RPMI8226 (cell line): ENCODE measurements around the gene RAE1.

Source experiments
- DNase-seq: peaks from one replicate; pipeline ENCODE4 v3.0.0-alpha.2; 2015

The RAE1 gene

DNA sequence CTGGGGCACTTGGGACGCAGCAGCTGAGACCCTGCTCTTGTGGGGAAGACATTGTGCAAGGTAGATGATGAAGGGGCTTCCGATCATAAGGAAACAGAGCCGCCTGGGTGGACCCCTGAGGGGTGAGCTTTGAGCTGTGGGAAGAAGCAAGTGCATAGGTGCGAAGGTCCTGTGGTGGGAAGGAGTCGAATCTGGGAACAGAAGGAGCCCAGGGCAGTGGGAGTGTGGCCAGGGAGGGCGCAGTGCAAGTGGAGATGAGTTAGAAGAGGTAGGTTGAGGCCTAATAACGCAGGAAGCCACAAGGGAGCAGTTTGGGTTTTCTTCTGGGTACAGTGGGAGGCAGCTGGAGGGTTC, 50.5 kb downstream of the RAE1 start:
- DNase-seq: no peak

DNA sequence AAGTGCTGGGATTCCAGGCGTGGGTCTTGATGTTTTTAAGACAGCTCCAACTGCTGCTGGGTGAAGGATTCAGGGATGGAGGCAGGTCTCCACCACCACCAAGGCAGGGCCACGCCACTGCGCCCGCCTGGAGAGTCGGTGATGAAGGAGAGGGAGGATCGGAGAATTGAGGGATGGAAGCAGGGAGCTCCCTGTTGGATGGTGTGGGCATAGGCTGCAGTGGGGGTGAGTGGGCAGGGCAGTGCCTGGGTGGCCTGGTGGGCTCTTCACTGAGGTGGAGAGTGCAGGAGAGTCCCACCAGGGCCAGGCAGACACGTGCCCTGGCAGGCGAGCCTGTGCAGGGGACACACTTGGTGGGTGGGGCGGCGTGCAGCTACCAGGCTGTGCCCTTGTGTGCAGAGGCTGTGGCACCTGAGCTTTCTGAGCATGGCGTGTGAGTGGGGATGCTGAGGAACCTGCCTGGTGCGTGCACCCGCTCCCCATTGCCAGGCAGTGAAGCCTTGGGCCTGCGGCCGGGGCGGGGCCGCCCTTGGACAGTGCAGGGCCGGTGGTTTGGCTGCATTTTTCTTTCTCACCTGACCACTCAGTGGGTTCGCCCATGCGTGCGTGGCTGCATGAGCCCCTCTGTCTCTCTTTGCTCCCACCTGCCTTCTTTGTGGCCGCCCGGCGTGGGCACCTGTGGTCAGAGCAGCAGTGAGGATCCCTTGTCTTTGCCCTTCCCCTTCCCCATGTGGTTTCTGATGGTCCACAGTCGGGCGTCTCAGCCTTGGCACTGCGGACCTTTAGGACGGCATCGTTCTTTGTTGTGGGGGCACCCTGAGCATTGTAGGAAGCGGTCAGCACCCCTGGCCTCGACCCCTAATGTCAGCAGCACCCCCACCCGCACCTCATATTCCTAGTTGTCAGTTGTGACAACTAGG, 51.4 kb downstream of the RAE1 start:
- no peak for DNase-seq

DNA sequence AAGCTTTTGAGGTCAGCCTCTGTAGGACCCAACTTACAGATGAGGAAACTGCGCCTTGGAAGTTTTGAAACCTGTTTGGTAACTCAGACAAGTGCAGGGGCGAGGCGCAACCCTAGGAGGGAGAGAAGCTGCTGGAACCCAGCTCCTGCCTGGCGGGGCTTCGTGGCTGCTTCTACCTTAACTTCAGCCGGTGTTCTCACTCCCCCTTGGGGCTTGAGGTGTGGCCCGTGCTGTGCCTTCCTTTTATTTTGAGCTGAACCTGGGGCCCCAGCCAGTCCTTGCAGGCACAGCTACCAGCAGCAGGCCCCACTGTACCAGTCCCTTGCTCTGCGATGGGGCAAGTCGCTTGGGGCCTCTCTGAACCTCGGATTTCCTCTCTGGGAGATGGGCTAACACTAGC, 52.2 kb downstream of the RAE1 start:
- no peak for DNase-seq

DNA sequence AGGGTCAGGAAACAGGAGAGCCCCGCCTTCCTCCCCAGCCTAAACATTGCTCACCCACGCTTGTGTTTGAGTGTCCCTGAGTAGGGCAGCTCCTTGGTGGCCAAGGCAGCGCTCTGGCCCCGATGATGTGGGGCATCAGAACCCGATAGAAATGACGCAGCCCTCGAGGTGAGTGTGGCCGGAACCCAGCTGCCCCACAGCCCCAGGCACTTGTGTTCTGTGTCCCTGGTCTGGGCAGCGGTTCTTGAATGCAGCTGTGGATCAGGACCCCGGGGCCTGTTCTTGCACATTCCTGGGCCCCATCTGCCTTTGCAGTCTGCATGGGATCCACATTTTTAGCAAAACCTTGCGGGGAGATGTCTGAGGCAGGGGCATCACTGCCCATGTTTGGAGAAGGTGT, 53.0 kb downstream of the RAE1 start:
- DNase-seq: no peak

DNA sequence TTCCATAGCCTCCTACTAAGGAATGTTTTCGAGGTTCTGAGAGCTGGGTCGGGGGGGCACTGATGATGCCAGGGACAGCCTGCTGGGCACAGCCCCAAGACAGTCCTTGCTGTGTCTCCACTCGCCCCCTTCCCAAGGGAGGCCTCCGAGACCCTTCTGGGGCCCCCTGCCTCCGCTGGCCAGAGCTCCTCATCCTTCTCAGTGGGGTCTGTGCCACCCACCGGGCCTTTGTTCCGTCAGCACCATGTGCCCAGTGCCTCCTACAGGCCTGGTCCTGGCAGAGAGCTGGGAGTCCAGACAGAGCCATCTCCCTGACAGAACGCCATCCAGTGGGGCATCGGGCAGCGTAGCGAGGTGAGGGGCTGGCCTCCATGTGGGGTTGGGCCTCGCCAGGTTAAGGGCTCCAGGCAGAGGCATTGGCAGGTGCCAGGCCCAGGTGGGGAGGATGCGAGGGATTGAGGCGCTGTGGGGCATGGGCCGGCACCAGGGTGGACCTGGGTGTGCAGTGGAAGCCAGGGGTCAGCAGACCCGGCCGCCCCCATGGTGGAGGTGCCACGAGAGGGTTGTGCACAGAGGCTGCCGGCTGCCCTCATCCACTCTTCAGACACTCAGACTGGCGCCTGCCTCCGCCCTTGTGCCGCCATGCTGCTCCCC, 53.5 kb downstream of the RAE1 start:
- no peak for DNase-seq

DNA sequence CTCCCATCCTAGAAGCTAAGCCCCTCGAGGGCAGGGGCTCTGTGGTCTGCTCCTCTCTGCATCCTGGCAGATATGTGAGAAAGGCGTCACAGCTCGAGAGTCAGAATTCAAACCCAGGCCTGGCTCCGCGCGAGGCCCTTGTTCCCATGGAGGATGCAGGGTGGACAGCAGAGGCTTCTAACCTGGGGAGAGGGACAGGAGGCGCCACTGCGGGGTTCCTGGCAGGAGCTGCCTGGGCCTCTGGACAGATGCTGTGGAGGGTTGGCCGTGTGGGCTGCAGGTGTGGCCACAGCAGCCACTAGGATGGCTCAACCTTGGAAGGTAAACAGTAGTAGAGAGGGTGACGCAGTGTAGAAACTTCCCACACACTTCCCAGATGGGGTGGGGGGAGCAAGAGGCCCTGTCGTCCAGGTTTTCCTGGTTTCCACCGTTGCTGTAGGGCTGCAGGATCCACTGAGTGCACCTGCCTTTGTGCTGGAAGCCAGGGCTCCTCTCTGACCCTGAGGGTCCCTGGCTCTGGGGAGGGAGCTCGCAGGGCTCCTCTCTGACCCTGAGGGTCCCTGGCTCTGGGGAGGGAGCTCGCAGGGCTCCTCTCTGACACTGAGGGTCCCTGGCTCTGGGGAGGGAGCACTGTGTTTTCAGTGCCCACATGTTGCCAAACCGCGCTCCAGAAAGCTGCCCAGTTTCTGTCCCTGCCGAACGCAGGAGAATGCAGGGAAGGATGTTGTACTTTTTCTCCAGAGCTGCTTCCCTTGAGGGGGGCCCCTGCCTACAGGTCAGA, 54.4 kb downstream of the RAE1 start:
- no peak for DNase-seq

DNA sequence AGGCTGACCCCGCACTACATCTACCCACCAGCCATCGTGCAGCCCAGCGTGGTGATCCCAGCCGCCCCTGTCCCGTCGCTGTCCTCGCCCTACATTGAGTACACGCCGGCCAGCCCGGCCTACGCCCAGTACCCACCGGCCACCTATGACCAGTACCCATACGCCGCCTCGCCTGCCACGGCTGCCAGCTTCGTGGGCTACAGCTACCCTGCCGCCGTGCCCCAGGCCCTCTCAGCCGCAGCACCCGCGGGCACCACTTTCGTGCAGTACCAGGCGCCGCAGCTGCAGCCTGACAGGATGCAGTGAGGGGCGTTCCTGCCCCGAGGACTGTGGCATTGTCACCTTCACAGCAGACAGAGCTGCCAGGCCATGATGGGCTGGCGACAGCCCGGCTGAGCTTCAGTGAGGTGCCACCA, 56.5 kb downstream of the RAE1 start:
- DNase-seq: no peak

DNA sequence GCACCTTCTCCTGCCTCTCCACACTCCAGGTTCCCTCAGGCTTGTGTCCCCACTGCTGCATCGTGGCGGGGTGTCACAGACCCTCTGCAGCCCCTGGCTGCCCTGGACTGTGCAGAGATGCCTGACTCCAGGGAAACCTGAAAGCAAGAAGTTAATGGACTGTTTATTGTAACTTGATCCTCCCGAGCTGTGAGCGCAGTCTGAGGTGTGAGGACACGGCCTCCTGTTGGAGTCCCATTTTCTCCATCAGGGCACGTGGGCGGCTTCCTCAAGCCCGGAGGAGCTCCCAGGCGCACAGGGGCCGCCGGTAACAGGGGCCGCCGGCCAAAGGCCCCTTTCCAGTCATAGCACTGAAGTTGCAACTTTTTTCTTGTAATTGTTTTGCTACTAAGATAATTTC, 57.1 kb downstream of the RAE1 start:
- no peak for DNase-seq

DNA sequence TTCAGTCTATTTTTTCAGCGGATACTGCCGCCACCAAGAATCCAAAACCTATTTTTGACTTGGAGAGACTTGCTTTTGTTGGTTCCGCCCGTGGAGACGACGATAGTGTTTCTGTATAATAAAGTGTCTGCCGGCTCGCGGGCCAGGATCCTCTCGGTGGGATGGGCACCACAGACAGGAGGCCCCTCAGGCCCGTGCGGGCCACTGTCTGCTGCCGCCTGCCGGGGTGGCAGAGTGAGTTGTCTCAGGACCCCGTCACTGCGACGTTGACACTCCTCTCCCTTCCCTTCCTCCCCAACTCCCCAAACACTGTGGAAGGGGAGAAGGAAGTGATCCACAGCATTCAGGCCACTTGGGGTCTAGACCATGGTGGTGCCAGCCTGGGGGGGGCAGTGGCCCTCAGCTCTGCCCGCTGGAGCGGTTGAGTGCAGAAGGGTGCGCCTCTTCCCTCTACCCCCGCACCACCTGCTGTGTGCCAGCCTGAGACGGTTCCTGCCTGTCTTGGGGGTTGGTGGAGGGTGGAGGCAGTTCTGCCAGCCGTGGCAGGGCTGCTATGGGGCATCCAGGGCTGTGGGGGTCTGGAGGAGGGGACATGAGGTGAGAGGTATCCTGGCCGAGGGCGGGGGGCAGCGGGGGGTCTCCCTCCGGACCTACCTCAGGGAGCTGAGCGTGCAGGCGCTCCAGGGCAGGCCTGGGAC, 57.6 kb downstream of the RAE1 start:
- DNase-seq: no peak

DNA sequence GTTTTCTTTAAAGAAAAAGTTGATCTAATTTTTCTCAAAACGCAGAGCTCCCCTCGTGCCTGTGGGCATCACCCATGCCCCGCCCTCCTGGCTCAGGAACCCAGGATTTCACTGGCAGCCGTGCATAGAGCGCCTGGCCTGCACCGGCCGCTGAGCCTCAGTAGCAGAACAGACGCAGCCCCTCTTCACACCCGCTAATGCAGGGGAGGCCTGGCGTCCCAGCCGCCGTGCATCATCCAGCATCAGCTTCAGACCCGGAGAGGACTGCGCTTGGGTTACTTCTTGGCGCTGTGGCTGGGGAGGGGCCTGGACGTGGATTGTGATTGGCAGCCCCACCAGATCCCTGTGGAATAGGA, 58.2 kb downstream of the RAE1 start:
- no peak for DNase-seq

DNA sequence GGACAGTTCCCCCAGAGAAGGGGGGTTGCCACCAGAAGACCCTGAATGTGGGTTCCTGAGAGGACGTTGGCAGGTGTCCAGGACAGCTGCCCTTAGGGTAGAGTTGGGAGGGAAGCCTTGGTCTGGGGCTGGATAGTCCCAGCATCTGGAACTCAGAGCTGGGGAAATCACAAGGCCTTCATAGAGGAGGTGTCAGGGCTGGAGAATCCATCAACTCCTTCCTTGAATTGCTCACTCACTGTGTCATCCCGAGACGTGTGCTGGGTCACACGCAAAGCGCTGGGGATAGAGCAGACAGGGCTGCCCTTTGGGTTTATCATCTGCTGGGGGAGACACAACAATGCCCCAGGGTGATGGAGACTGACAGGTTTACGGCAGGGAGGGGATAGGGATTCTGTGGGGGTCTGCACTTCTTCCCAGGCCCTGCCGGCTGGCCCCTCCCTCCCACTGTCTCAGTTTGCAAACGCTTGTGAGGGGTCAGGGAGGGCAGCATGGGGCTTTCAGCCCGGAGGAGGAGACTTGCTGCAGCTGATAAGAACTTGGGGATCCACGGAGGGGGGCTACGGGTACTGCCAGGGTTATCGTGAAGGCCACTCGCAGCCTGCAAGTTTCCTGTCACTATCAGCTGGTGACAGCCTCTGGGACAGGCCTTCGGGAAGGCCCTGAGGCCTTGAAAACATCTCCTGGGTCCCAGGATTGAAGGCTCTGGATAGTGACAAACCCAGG, 58.8 kb downstream of the RAE1 start:
- DNase-seq: no peak

DNA sequence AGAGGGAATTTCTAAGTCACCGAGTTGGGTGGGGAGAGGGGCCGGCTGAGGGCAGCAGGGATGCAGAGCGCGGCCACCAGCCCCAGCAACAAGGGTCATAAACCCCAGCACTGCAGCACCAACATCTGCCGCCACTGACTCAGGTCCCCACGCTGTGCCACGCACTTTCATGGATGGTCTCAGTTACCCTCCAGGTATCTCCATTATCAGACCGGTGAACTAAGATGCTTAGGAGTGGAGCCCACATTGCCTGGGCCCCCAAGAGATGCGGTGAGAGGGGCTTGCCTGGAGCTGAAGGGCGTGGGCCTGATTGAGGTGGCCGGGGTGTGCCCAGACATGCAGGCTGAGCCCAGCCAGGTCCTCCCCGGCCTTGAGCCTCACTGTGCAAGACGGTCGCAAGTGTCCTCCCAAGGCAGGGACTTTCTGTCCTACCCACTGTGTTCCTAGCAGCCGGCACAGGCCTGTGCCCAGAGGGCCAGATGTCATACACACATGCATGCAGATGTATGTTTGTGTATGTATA, 59.4 kb downstream of the RAE1 start:
- no peak for DNase-seq

DNA sequence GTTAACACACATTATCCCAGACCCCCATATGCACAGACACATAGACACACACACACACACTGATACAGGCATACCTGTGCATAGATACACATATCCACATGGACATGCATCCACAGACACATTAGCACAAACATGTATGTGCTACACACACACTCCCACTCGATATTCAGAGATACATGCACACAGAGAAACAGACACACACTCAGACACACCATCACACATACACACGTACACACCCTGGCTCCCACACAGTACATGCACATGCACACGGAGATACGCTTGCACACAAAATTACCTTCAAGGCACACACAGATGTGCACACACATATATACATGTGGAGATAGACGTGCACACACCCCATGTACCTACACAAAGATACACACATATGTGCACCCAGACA, 59.9 kb downstream of the RAE1 start:
- no peak for DNase-seq

DNA sequence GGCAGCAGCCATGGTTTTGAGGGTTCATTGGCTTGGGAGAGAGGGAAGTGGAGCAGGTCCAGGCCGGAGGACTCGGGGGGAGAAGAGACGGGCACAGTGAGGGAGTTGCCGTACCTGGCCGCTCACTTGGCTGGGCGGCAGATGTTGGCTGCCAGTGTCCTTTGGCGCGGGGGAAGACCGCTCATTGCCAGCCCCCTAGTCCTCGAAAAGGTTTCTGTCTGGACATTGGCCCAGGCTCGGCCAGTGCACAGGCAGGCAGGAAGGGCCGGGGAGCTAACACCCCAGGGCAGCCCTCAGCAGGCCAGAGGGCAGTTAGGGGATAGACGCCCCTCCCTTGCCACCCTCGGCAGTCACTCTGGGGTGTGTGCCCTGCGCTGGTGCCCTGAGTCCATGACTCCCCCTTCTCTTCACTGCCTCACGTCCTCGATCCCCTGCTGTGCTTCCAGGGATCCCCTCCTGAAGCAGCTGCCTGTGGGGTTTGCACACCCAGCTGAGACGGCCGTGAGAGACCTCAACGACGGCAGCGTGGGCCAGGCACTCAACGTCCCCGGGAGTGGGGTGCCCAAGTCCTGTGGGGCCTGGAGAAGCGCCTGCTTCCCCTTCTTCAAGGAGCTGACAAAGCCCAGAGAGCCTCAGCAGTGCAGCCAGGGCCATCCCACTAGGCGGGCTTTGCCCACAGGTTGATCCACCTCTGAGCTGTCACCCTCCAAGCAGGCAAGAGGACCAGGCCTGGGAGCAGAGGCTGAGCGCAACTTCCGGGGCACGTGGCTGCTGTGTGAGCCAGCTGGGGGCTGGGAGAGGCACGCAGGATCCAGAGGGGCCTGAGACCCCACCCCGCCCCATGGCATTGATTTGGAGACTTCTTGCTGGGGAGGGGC, 60.6 kb downstream of the RAE1 start:
- no peak for DNase-seq

DNA sequence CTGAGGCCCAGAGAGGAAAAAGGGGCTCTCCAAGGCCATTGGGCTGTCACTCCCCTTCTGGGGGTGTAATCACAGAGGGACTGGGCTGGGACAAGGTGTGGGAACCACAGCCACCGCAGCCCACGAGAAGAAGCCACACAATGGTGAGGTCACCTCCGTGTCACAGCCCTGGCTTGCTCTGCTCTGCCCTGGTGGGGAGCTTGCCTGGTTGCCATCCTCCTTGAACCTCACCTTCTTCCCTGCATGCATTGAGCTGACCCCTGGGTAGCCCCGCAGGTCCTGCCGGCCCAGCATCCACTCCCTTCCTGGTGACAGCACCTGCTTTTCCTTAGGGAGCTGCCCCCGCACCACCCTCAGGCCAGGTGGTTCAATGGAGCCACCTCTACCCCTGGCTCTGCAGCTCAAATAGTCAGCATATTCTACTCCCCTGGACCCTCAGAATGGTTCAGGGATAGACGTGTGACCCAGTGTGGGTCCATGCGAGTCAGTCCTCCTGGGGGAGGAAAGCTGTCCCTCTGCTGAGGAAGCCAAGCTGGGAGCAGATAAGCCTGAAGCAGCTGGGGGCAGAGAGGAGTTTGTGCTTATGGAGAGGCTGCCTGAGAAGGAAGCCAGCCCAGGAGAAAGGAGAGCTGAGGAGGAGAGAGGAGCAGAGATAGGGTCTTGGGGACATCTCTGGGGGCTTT, 61.4 kb downstream of the RAE1 start:
- no peak for DNase-seq

DNA sequence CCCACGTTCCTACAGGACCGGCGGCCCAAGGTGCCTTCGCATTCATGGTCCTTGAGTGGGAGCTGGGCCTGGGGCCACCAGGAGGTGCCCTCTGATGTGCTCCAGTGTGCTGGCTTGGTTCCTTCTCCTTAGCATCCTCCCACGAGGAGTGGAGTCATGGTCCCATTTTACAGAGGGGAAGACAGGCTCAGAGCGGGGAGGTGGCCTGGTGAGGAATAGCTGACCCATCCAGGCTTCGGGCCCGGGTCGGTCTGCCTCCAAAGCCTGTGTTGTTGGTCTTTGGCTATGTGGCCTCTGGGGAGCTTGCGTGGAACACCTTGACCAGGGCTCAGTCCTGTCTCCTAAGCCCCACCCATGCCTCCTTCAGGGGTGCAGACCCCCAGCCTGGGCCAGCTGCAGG, 62.9 kb downstream of the RAE1 start:
- DNase-seq: no peak

DNA sequence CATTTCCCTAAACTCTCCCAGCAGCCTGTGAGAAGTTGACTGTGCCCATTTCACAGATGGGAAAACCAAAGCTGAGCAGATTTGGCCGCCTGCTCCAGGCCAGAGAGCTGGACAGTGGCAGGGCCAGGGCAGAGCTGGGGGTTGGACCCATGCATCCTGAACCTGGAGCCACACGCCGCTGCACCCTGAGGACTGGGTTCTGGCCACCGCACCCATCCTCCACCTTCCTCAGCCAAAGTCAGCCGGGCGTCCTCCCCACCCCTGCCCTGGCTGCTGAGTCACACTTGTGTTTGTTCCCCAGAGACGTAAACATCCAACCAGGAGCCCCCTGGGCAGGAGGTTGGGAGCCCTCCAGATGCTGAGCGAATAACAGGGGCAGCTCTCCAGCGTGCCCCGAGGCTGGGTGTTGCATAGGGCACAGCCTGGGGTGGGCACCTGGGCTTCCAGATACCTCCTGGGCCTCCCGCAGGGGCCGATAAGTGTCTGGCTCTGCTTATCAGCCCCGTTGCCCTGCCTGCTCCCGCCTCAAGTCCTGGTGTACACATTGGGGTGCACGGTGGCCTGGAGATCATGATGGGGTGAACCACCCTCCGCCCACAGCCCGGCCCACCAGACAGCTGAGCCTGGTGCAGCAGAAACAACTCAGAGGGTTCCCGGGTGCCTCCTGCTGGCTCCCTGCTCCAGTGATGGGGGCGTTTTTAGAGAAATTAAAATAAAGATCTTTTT, 64.0 kb downstream of the RAE1 start:
- no peak for DNase-seq

DNA sequence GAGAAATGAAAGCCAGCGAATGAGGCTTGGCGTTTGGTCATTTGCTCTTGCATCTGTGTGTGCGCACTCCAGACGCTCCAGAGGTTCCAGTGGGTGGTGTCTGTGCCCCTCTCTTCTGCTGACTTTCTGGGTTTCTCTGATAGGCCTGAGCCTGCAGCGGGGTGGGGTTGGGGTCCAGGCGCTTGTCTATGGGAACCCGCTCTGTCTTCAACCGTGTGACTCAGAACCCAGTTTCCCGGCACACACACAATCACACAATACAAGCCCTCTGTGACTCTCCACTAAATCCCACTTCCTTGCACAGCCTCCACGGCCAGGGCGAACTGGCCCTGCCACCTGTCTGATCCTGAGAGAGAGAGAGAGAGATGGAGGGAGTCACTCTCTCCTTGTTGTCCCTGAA, 64.7 kb downstream of the RAE1 start:
- no peak for DNase-seq

DNA sequence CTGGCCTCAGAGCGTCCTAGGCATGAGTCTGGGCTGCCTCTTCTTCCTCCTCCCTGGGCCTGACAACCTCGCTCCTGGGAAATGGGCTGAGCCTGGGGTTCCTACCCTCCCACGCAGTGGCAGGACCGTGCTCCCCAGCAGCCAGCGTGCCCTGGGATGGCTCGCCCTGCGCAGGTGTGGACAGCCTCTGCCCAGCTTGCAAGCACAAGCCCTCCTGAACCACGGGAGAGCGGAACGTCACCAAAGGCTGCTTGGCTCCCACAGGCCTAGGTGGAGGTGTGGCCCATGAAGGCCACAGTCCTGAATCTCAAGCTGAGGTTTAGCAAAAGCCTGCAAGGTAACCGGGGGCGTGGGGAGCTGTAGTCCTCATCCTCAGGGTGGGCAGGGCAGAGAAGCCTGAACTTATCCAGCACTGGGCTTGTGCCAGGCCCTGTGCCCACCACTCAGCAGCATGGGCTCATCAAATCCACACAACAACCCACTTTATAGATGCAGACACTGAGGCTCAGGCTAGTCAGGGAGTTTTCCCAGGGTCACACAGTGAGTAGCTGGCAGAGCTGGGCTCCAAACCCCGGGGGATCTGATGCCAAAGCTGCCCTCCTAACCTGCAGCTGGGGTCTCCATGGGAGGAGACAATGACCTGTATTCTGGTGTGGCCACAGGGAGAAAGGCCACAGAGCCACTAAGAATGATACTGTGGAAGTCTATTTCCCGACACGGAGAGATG, 65.4 kb downstream of the RAE1 start:
- DNase-seq: no peak
